Measurements from ENCODE around the gene VKORC1.

- TF ChIP-seq CTCF (conservative IDR thresholded peaks at IDR 0.05) (no peak), ZFX (IDR thresholded peaks at IDR 0.05) (no peak)
Measured at GRCh38 chr16:31087481-31087880, 7.1 kb downstream of the VKORC1 start.

Measured in C4-2B (cell line).